HL-60/S4 treated with retinoic acid at 250 ng/mL for 4 days and 3 days (cell line): ENCODE measurements around the gene PTPRG.
"Not testable (repeated sequence)": the region's sequence is repeated elsewhere in the genome, so short reads cannot be mapped to it uniquely, and the experiment has no call there.

ENCODE experiments used
- in situ Hi-C: fragments of 300-500 bp; cut with MboI; formaldehyde crosslinking; loops from 2 replicates; pipeline ENCODE4 v1.7.0; 2022; ENCODE audit warnings: low sequenced_read_pairs

PTPRG gene

DNA sequence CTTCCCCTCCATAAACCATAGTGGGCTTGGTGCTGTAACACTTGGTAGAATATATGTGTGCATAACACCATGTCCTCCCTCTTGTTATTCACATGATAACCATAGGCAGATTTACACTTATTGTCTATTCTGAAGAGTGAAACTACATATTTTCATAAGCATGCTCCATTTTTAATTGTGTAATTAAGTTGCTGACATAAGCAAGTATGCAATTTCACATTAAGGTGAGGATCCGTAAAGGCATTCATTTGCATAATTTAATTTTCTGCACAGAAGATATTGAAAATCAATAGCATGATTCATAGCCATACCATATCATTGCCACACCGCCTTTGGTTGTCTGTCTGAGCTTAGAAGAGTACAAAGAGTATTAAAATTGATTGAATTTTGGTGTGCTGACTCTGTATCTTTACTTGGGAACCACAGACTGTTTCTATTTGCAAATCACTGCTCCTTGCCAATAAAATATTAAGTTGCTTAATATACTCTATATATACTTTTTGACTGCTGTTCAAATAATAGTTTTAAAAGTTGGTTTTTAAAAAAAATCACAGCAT is 182.4 kb downstream of the PTPRG start:
- in situ Hi-C loops, result no loop called here

DNA sequence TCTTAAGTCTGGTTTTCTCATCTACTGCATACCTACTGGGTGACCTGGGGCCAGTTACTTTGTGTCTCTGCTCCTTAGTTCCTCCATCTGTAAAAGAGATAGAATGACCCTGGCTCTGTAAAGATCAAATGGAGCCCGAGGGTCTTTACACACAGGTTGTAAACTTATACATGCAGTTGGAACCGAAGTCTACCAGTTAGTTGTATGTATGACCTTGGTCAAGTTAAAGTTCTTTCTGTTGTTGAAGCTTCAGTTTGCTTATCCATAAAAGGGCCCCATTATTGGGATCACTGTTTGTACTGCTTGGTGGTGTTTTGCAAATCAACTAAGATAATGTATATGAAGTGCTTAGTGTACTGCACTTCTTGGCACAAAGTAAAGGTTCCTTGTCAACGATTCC is 186.9 kb downstream of the PTPRG start:
- in situ Hi-C loops, result no loop called here

DNA sequence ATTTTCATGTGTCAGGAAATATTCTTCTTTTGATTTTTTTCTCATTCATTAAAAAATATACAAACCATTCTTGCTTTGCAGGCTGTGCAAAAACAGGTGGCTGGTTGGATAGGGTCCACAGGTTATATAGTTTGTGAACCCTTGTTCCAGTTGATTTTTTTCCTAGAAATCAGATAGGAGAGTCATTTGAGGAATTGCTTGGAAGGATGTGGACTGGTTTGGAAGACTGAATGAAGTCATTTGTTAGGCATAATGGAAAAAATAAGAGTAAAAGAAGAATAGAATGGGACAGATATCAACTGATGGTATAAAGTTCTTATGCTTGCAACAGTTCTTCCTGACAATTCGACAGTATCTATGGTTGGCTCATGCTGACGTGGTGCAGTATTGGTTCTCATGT is 189.4 kb downstream of the PTPRG start:
- in situ Hi-C loops, result no loop called here

DNA sequence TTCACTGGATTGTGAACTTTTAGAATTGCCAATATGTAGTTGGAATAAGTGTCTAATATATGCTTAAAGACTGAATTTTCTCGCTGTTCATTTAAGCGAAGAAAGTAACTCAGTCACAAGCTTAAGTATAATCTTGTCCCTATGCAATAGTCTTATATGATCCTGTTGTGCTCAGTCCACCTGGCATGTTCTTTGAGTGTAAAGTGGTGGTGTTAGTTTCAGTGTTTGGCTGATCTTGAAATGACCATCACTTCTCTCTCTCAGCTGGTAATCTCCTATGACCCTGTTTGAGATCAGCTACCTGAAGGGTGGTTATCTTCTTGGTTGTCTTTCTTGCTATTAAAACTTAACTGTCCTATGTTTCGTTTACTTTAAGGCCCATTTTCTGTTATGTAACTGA is 197.5 kb downstream of the PTPRG start:
- in situ Hi-C loops, result no loop called here

DNA sequence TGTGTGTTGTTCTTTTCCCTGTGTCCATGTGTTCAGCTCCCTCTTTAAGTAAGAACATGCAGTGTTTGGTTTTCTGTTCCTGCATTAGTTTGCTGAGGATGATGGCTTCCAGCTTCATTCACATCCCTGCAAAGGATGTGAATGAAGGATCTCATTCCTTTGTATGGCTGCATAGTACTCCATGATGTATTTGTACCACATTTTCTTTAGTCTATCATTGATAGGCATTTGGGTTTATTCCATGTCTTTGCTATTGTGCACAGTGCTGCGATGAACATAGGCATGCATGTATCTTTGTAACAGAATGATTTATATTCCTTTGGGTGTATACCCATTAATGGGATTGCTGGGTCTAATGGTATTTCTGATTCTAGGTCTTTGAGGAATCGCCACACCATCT is 199.4 kb downstream of the PTPRG start:
- in situ Hi-C loops, result not testable (repeated sequence)

DNA sequence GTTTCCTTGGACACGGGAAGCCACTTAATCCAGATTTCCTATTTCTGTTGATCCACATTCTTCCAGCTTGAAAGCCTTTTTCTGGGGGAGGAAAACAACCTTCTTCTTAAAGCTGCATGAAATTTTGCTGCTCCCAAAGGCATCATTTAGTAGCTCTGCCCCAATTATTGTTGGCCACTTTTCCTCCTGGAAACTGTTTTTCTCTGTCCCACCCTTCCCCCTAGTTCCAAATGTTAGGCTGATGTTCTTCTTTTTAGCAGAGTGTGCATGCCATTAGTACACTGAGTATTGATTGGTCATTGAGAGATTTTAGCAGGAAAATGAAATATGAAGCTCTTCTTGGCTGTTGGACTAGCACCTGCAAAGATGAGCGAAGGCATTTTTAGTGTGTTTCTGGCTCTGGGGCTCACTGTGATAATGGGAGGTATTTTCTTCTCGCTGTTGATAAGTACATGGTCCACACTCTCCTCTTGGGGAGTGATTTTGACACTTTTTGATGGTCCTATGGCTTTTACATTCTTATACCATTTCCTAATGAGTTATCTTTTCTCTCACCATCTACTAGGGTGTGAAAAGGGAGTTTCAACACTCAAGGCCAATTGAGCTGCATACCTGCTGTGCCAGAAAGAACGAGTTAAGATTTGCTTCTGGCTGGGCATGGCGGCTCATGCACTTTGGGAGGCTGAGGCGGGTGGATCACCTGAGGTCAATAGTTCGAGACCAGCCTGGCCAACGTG is 200.5 kb downstream of the PTPRG start:
- in situ Hi-C loops, result no loop called here

DNA sequence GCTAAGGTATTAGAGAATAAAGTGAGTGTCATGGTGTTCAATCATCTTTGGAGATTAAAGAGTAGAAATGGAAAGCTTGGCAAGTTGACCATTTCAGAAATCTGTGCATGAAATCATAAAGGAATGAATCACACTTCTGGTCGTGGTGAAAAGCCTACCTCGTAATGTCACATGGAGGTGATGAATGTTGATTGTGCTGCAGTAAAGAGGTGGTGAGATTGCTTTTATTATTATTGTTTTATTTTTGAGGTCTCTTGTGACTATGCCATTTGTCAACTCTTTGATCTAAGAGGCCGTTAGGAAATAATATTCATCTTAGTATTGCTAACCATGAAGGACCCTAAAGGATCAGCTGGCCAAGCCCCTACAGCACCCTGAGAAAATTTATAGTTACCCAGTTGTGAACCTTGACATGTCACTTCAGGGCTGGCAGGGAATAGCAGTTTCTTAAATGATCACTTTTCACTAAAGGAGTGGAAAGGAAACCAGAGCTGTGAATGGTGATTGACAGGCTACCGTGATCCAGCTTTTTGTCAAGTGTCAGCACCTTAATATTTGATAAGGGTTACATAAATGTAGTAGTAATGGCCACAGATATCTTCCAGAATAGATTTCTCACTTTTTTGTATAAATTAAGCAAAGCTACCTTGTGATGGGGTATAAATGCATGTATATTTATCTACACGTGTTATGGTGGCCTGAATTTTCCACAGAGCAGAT is 203.9 kb downstream of the PTPRG start:
- in situ Hi-C loops, result no loop called here

DNA sequence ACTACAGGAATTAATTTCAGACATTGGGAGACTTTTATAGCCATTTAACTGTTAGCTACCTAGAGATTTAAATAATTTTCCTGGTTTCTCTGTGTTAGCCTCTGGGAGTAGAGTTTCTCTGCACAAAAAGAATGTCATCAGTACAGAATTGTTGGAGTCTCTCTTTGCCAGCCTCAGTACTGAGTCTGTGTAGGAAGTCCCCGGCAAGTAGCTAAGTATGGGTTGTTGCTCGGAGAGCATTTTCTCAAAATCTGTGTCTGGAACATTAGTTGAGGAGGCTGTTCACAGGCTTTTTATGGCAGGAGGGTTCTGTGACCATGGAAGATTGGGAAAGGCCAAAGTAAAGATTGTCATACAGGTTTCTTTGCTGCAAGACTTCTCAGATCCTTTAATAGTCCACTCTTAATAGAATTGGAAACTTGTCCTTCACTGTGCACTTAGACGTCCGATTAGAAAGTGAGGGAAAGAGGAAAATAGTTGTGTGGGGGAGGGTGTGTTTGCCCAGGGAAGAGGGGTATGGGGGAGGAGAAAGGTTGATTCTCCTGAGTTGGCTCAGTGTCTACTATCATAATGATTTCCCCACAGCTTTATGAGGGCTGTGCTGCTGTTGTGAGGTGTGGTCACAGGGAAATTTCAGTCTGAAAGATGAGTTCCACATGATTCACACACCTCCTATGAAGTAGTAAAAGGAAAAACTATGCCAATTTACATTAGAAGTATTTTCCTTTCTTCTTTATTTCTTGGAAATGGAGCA is 207.1 kb downstream of the PTPRG start:
- in situ Hi-C loops, result no loop called here

DNA sequence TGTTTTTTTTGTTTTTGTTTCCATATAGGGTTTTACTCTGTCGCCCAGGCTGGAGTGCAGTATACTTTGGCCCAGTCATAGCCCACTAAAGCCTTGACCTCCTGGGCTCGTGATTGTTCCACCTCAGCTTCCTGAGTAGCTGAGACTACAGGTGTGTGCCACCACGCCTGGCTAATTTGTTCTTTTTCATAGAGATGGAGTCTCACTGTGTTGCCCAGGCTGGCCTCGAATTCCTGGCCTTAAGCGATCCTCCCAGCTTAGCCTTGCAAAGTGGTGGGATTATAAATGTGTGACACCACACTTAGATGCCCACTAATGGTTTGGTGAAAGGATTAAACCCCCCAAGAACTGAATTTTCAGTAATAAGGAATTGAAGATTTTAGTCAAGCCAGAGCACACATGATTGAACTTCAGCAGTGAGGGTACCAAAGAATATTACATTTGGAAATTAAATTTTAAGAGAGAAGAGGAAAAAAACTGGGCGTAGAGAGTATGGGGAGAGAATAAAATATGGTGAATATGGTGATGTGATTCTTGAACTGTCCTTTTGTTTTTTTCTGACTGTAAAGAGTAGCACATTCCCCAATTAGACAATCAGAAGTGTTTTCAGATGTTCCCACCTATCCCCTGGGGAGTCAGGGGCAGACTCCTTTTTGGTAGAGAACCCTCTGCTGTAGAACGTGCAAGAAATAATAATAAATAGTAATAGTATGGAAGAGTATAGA is 208.1 kb downstream of the PTPRG start:
- in situ Hi-C loops, result no loop called here

DNA sequence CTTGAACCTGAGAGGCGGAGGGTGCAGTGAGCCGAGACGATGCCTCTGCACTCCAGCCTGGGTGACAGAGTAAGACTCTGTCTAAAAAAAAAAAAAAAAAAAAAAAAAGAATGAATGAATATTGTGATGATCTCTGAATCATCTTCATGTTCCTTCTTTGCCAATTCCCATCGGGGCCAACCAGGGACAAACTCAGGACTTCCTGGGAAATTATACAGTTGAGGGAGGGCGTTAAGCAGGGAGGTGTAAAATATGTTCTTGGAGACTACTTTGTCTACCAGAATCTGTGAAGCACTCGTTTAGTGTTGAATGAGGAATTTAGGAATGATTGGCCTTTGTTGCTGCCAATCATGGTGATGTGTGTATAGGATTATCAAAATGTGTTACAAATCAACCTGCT is 210.6 kb downstream of the PTPRG start:
- in situ Hi-C loops, result no loop called here

DNA sequence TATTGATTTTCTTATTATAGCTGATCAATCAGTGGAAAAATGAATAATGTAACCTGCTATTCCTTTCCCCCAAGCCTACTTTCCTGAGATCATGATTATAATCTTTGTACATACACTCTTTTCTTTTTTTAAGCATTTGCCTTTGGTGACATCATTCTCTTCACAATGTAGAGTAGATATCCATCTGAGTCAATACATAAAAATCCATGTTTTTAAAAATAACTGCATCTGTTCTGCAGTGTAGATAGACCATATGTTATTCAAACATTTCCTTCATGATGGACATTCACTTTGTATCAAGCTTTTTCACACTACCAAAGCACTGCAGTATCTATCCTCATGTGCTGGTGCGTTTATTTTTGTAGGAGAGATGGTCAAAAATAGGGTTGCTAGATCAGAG is 211.1 kb downstream of the PTPRG start:
- in situ Hi-C loops, result no loop called here

DNA sequence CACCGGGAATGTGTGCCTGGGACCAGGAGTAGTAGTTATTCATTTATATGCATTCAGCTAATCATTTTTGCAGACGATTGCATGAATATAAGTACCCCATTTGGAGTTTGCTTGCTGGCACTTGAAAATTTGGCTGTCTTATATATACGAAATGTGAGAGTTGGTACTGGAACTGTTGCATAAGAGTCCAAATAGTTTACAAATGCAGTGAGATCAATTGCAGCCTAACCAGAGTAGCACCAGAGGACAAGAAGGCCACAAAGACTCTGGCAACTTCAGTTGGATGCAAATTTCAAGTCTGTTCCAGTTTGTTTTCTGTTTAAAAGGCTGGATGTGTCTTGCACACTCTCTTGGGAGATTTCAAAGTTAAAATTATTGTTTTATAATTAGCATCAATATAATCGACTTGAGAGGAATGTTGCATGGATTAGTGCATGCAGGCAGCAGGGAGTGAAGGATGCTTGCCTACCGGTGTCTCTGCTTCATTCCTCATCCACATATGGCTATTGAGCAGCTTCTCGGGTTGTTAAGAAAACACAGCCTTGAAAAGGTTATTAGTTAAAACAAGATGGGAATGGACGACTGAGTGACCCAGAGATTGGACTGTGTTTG is 213.0 kb downstream of the PTPRG start:
- in situ Hi-C loops, result no loop called here

DNA sequence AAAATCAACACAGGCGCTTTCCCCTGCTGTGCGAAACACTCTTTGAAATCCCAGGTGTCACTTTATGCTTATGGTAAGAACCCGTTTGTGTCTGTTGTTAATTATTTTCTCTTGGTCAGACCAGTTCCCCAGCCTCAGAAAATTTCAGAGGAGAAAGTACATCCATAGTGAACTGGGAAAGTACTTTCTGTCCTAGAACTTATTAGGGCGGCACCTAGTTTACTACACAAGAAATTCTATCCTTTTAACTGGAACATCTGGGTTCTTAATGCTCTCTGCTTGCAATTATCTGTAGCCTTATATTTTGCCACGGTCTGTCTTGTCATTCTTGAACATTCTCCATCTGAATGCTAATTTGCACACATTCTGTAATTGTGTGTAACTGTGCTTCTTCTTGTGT is 215.0 kb downstream of the PTPRG start:
- in situ Hi-C loops, result no loop called here

DNA sequence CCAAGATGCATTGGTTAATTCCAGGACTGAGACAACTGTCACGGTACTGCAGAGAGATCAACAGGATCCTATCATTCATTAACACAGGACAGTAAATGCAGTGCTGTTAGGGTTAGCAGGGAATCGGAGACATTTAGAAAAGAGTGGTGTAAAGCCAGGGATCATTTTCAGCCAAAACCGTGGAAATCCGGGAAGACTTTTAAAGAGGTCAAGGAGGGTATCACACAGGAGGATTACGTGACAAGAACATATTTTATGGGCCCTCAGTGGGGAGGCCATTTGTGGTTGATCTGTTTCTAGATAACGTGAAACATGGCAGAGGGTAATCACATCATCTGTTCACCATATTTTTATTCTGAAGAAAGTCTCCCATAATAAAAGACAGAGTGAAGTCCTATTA is 216.1 kb downstream of the PTPRG start:
- in situ Hi-C loops, result no loop called here

DNA sequence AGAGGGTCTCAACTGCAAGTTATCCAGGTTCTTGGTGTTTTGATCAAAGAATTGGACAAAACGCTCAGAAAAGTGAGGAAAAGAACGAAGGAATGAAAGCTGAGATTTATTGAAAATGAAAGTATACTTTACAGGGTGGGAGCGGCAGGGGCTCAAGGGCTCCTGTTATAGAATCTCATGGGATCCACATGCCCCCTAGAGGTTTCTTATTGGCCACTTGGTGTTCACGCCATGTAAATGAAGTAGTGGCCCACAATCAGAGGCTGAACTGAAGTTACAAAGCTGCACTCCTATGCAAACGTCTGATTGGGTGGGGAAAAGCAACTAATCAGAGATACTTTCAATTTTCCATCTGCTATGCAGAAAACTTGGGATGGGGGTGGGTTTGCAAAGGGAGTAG is 216.7 kb downstream of the PTPRG start:
- in situ Hi-C loops, result no loop called here

DNA sequence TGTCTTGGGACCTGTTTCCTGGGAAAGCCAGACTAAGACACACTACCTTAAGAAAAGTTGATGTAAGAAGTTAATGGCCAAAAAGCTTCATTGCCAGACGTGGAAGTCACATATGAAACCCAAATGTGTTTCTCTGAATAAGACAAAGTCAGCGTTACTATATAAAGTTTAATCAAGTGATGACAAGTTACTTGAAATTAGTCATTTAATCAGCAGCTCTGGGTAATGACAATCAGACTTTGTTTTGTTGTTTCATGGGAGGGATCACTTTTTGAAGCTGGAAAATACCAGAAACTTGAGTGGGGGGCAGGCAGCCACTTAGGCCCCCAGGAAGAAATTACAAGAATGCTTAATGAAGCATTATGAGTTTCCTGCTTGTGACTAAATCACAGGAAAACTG is 218.6 kb downstream of the PTPRG start:
- in situ Hi-C loops, result no loop called here

DNA sequence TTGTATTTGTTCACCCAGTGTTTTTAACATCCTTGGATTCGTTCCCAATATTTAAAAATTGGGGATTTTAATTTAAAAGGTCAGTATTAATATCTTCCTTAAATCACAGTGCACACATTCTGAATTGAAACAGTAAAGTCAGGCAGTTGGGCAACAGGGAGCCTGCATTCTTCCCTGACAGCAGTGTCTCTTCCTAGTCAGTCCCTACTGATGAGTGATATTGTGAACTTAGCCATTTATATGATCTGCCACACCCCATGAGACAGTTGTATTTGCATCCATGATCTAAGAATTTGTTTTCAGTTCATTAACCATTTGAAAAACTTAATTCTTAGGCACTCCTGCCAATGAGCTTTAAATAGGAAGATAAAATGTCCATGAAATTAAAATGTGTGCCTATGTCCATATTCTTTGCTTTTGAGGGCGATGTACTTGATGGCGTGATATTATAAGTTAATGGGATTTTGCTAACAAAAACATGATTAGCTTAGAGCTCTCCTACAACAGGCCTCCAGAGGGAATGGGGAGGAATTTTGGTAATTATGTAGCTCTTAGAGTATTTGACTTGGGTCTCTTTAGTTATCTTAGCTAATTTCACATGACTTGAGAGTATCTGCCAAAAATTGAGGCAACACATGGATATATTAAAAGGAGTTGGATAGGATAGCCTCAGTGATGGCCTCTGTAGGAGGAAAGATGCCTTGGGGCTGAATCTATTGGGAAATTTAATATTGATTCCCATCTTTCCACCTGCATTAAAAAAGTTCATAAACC is 219.3 kb downstream of the PTPRG start:
- in situ Hi-C loops, result no loop called here

DNA sequence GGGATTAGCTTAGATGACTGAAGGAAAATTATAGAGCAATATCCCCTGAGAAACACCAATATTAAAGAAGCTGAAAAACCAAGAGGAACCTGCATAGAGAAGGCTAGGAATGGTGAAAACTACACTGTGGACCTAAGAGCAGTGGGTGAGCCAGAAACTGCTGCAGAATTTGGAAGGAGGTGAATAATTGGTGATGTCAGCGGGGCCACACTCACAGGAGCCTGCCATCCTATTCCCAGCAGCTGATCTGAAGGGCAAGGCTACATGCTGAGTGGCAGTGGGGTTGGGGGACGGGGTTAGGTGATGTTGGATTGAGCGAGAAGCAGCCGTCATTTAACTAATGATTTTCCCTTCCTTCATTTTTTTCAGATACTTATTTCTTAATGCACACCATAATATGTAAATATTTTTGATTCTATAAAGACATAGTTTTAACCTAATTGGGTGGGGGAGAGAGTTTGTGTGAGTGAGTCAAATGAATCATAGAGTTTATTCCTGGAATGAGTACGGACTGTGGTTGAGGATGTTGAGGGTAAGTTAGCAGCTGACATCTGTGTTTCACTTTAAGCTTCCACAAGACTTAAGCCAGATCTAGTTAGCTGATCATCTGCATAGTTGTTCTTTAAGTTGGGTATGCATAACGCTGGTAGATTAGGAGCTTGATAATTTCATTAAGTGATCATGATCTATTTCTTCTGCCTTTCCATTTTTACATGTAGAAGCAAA is 222.8 kb downstream of the PTPRG start:
- in situ Hi-C loops, result no loop called here
